Parietal lobe (tissue), 1 donor: Measurements from ENCODE around the gene NPY2R. TPM values are rescaled to one million over a fixed set of nuclear protein-coding genes. Genes with fewer than 3 reads are reported as not detected.

Source experiments
- total RNA-seq: library from RNA; depleted of rRNA; stranded (reverse); fragments of >200 nt; gene quantifications from one replicate; pipeline ENCODE4 v1.2.3, GENCODE V29; 2014

The NPY2R gene, protein sequence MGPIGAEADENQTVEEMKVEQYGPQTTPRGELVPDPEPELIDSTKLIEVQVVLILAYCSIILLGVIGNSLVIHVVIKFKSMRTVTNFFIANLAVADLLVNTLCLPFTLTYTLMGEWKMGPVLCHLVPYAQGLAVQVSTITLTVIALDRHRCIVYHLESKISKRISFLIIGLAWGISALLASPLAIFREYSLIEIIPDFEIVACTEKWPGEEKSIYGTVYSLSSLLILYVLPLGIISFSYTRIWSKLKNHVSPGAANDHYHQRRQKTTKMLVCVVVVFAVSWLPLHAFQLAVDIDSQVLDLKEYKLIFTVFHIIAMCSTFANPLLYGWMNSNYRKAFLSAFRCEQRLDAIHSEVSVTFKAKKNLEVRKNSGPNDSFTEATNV
- 1.3 TPM for total RNA-seq

DNA sequence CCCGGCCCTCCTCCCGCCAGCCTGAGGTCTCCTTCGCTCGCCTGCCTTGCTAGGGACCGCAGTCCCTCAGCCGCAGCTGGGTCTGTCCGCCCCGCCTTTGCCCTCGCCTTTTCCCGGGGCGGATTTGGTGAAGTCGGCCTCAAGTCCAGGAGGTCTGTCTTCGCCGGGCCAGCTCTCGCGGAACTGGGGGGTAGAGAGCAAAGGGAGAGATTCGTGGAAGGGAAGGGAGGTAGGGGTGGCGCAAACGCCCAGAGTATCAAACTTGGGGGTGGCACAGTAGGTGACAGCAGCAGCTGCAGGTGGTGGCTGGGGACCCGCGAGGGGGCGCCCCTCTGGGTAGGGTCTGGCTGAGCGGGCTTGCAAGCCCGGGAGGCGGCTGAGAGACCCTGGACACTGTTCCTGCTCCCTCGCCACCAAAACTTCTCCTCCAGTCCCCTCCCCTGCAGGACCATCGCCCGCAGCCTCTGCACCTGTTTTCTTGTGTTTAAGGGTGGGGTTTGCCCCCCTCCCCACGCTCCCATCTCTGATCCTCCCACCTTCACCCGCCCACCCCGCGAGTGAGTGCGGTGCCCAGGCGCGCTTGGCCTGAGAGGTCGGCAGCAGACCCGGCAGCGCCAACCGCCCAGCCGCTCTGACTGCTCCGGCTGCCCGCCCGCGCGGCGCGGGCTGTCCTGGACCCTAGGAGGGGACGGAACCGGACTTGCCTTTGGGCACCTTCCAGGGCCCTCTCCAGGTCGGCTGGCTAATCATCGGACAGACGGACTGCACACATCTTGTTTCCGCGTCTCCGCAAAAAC is at the start of gene NPY2R:
TSS of gene NPY2R (plus strand) at position 379 of the 797 bp plus-strand sequence. CDS start 5,304 bp downstream, outside the sequence.

Other genes starting within 250 kb of the NPY2R start
- 44.8 TPM for gene MAP9, start 168.3 kb downstream of the NPY2R start, total RNA-seq